Tibial nerve (tissue), 3 donors: ENCODE results near the gene TMEM192.

Experiments used
- CTCF ChIP-seq, 5 experiments: fragments of 200-600 bp in 3 of 5; fragments of 450-650 bp in 2 of 5; sonication (generic) in 3 of 5; IDR thresholded peaks; one replicate each; pipeline ENCODE4 v1.5.1; 2016 to 2019; ENCODE audit warnings: antibody characterized with exemption in 5 of 5, mild to moderate bottlenecking in 3 of 5, moderate library complexity in 2 of 5
- POLR2A ChIP-seq, 2 donors: fragments of 450-650 bp; IDR thresholded peaks; one replicate each; pipeline ENCODE4 v1.6.1; 2017; ENCODE audit warnings: antibody characterized with exemption in 2 of 2, mild to moderate bottlenecking in 2 of 2, moderate library complexity in 2 of 2

DNA sequence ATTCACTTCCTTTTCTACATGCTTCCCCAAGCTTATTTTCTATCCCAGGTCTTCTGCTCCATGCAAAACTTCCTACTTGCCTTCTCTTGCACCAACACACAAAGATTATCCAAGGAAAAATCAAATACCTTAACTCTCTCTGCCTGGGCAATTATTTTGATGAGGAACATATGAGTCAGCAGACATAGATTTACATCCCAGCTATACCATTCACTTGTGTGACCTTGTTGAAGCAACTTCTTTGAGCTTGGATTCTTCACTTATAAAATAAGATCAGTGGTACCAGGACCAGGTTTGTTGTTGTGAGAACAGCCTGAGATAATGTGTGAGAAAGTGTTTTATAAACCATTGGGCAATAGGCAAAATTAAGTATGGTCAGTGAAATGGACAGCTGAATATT, 39.1 kb upstream of the TMEM192 start:
- TF ChIP-seq CTCF (IDR thresholded peaks at IDR 0.05) (no peak), POLR2A (IDR thresholded peaks at IDR 0.05) (no peak)
